ENCODE measurements around the gene PCTP.
A peak's percentile ranks its signal among the peaks of the same experiment; 100 is the strongest.

Gene PCTP

GRCh38 chr17:55709440-55709839 lies 41.4 kb upstream of the PCTP start:
- DNase-seq (ENCODE audit: low read depth): no peak
- no peak for TF ChIP-seq CTCF (IDR thresholded peaks at IDR 0.05; ENCODE audit: low read length, missing control alignments)
- H3K4me3 ChIP-seq (replicated peaks; ENCODE audit: low read depth, low read length): no peak overlapping the region

GRCh38 chr17:55709984-55710383 lies 40.9 kb upstream of the PCTP start:
- TF ChIP-seq CTCF (IDR thresholded peaks at IDR 0.05; ENCODE audit: low read length, missing control alignments): no peak
- no peak for DNase-seq (ENCODE audit: low read depth)
- H3K4me3 ChIP-seq (replicated peaks; ENCODE audit: low read depth, low read length): no peak overlapping the region

- no peak for TF ChIP-seq CTCF (IDR thresholded peaks at IDR 0.05; ENCODE audit: low read length, missing control alignments)
- DNase-seq (ENCODE audit: low read depth): peak; percentile 17
- no peak overlapping the region for H3K4me3 ChIP-seq (replicated peaks; ENCODE audit: low read depth, low read length)
These were observed 40.4 kb upstream of the PCTP start for GRCh38 chr17:55710410-55710809.

- TF ChIP-seq CTCF (IDR thresholded peaks at IDR 0.05; ENCODE audit: low read length, missing control alignments): no peak
- no peak for DNase-seq (ENCODE audit: low read depth)
- H3K4me3 ChIP-seq (replicated peaks; ENCODE audit: low read depth, low read length): no peak overlapping the region
These were observed 39.9 kb upstream of the PCTP start for GRCh38 chr17:55710829-55711496.

- DNase-seq (ENCODE audit: low read depth): no peak
- TF ChIP-seq CTCF (IDR thresholded peaks at IDR 0.05; ENCODE audit: low read length, missing control alignments): no peak
These were observed 33.4 kb upstream of the PCTP start for GRCh38 chr17:55717432-55717831.

GRCh38 chr17:55717898-55718735 lies 32.7 kb upstream of the PCTP start:
- H3K4me3 ChIP-seq (replicated peaks; ENCODE audit: low read depth, low read length): no peak overlapping the region
- peak; percentile 73 for TF ChIP-seq CTCF (IDR thresholded peaks at IDR 0.05; ENCODE audit: low read length, missing control alignments)
- peak; percentile 80 for DNase-seq (ENCODE audit: low read depth)

More at GRCh38 chr17:55717432-55717831, 33.4 kb upstream of the PCTP start:
- H3K4me3 ChIP-seq (replicated peaks; ENCODE audit: low read depth, low read length): no peak overlapping the region
